ENCODE results near the gene STRA8.

DNA sequence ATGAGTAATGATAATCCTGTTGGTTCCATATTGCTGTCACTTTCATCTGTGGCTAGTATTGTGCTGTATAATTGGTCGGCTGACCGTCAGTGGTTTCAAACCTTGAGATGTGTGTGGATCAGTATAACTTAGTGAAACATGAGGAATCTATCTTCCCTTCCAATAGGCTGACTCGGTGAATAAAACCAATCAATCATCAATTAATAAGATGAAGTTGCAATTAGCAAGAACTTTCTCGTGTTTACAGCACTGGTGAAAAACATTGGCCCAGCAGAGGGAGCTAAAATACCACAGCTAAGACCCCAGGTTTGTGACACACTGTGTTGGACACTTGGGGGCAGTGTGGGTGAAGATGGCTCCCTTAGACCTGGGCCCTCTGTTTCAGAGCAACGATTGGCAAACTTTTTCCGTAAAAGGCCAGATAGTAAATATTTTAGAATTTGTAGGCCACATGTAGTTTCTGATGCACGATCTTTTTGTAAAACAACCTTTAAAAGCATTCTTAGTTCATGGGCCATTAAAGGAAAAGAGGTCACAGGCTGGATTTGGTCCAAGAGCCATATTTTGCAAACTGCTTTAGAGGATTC is 47.8 kb downstream of the STRA8 start:
- TF ChIP-seq EZH2 (IDR thresholded peaks at IDR 0.05) (no peak), POLR2AphosphoS5 (IDR thresholded peaks at IDR 0.05; ENCODE audit: borderline replicate concordance, low read depth, low read length) (no peak), FOXP2 (optimal IDR thresholded peaks at IDR 0.05; ENCODE audit: control extremely low read depth, extremely low read length, insufficient read depth) (no peak)

All from SK-N-MC (cell line).